ENCODE measurements around the gene HCK. TPM values are rescaled to one million over a fixed set of nuclear protein-coding genes. Genes with fewer than 3 reads are reported as not detected.

The HCK gene
- total RNA-seq, 1 experiment from 2014 or later, result 1.3 TPM

- Mint-ChIP-seq H3K36me3 (no peaks in the 10 kb centered on the region), H3K27me3 (ENCODE audit: low read depth) (peaks cover 2% of the 10 kb centered on the region; the same call in 1 of the 2 replicates), H3K4me3 (no peak overlapping the region), H3K4me1 (peaks cover 14% of the 10 kb centered on the region), H3K9me3 (no peaks in the 10 kb centered on the region), H3K27ac (no peak overlapping the region)
- DNase-seq (ENCODE audit: low spot score) (no peak), ATAC-seq (no peak)
- CTCF ChIA-PET, result interaction anchor here (0.5 to 9.5 kb wide), 11 partner anchors 16 to 212 kb away, joined by 3 to 70 read pairs (median 6); partner anchors contain the start of genes HCK, PDRG1 and XKR7
- TF ChIP-seq SMAD3 (CRISPR knock-in tag; IDR thresholded peaks at IDR 0.05; ENCODE audit: borderline replicate concordance) (no peak), RORB (CRISPR knock-in tag; IDR thresholded peaks at IDR 0.05) (no peak)
- POLR2A ChIA-PET, result no interaction called here
Measured at GRCh38 chr20:32035426-32035779, 16.6 kb upstream of the HCK start.

DNA sequence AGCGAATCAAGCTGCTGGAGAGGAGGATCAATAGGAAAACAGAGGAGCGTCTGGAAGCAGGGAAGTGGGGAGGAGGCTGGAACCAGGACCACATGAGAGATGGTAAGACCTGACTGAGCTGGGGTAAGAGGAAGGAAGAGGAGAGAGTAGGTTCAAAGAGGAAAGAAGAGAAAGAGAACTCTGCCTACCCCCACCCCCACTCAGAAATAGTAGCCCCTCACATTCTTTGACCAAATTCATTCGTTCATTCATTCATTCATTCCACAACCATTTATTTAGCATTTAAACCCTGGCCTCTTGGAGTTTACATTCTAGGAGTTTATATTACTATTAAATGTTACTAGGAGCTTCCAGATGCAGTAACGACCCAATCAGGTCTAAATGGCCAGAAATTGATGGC is 15.8 kb upstream of the HCK start:
- peaks cover 2% of the 10 kb centered on the region; the same call in 1 of the 2 replicates for H3K27me3 Mint-ChIP-seq (ENCODE audit: low read depth)
- peaks cover 21% of the 10 kb centered on the region for H3K4me1 Mint-ChIP-seq
- H3K27ac Mint-ChIP-seq, result no peak overlapping the region
- no peak for TF ChIP-seq MYBL2 (CRISPR knock-in tag; IDR thresholded peaks at IDR 0.05)
- no peak for TF ChIP-seq IRF1 (CRISPR knock-in tag; IDR thresholded peaks at IDR 0.05)
- no peak for TF ChIP-seq ZNF219 (CRISPR knock-in tag; IDR thresholded peaks at IDR 0.05; ENCODE audit: borderline replicate concordance)
- TF ChIP-seq E2F5 (CRISPR knock-in tag; IDR thresholded peaks at IDR 0.05), result no peak
- no peak for TF ChIP-seq ZNF512 (CRISPR knock-in tag; IDR thresholded peaks at IDR 0.05; ENCODE audit: borderline replicate concordance)
- no peak for TF ChIP-seq ARID4B (CRISPR knock-in tag; IDR thresholded peaks at IDR 0.05; ENCODE audit: borderline replicate concordance)
- TF ChIP-seq, protein P1, sequence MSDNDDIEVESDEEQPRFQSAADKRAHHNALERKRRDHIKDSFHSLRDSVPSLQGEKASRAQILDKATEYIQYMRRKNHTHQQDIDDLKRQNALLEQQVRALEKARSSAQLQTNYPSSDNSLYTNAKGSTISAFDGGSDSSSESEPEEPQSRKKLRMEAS (CRISPR knock-in tag; IDR thresholded peaks at IDR 0.05), result no peak
- TF ChIP-seq RELA (CRISPR knock-in tag; IDR thresholded peaks at IDR 0.05; ENCODE audit: borderline replicate concordance), result no peak
- TF ChIP-seq, protein P2, sequence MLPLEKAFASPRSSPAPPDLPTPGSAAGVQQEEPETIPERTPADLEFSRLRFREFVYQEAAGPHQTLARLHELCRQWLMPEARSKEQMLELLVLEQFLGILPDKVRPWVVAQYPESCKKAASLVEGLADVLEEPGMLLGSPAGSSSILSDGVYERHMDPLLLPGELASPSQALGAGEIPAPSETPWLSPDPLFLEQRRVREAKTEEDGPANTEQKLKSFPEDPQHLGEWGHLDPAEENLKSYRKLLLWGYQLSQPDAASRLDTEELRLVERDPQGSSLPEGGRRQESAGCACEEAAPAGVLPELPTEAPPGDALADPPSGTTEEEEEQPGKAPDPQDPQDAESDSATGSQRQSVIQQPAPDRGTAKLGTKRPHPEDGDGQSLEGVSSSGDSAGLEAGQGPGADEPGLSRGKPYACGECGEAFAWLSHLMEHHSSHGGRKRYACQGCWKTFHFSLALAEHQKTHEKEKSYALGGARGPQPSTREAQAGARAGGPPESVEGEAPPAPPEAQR (CRISPR knock-in tag; IDR thresholded peaks at IDR 0.05), result no peak
- no peak for TF ChIP-seq ELF4 (CRISPR knock-in tag; IDR thresholded peaks at IDR 0.05; ENCODE audit: low read depth)
- no peak for TF ChIP-seq ZNF121 (CRISPR knock-in tag; IDR thresholded peaks at IDR 0.05)
- TF ChIP-seq ESRRA (CRISPR knock-in tag; IDR thresholded peaks at IDR 0.05; ENCODE audit: borderline replicate concordance), result no peak
- no peak for TF ChIP-seq HMGA2 (CRISPR knock-in tag; IDR thresholded peaks at IDR 0.05)
- TF ChIP-seq GABPB1 (CRISPR knock-in tag; IDR thresholded peaks at IDR 0.05), result no peak
- TF ChIP-seq CREM (CRISPR knock-in tag; IDR thresholded peaks at IDR 0.05), result no peak
- no peaks in the 10 kb centered on the region for H3K9me3 Mint-ChIP-seq
- ChIA-PET CTCF (interaction anchor here (0.9 to 9.5 kb wide), 6 partner anchors 15 to 185 kb away, joined by 3 to 70 read pairs (median 4); no protein-coding TSS in a partner anchor), POLR2A (interaction anchor here (0.8 to 1.2 kb wide), 3 partner anchors 16 to 29 kb away, joined by 3 to 4 read pairs (median 3); partner anchors contain the start of gene HCK)
- ATAC-seq (no peak), DNase-seq (ENCODE audit: low spot score) (no peak)
- H3K36me3 Mint-ChIP-seq, result no peaks in the 10 kb centered on the region
- no peak overlapping the region for H3K4me3 Mint-ChIP-seq

All from WTC11 (cell line).